Endothelial cell of umbilical vein (primary cell): ENCODE data around the gene POLR2B. TPM values are rescaled to one million over a fixed set of nuclear protein-coding genes. Genes with fewer than 3 reads are reported as not detected.

ENCODE experiments used
- BruUV-seq: library from RNA; stranded (reverse); fragments of 400-500 nt; replicated peaks from 2 replicates; lab custom pipeline; 2021; lab: Mats Ljungman, UMichigan
- CTCF ChIA-PET: fragments of 300-600, 350-600 bp; sonication (Branson Sonifier 250); formaldehyde crosslinking; loops from one replicate; lab custom pipeline; 2021; ENCODE audit warnings: antibody characterized with exemption, inconsistent platforms; lab: Charles Lee
- POLR2A ChIA-PET: fragments of 300-600, 350-600 bp; sonication (Branson Sonifier 250); formaldehyde crosslinking; loops from one replicate; lab custom pipeline; 2021; ENCODE audit warnings: antibody characterized with exemption, inconsistent platforms; lab: Charles Lee
- DNase-seq: peaks from one replicate; pipeline ENCODE4 v3.0.0-alpha.2; 2011; ENCODE audit warnings: low read depth, low spot score
- FAIRE-seq: peaks from 2 replicates; lab custom pipeline; 2011; peaks lifted over from hg19 to GRCh38; lab: Jason Lieb, UNC
- H2AFZ ChIP-seq: 2 replicates; pipeline ENCODE4 v1.6.0; 2012; ENCODE audit warnings: low read depth, low read length, control low read depth, inconsistent platforms
- H3K27ac ChIP-seq: 2 replicates; pipeline ENCODE4 v1.5.1; 2011; ENCODE audit warnings: low read depth, mild to moderate bottlenecking, control low read depth, low read length, moderate library complexity; ENCODE audit not compliant: insufficient read depth
- H3K27me3 ChIP-seq, 2 experiments: 2 replicates each; pipeline versions ENCODE4 v1.6.0 to v1.6.1; 2011; ENCODE audit warnings: low read length in 2 of 2, mixed read lengths in 1 of 2; ENCODE audit not compliant: control insufficient read depth in 2 of 2, insufficient read depth in 2 of 2
- H3K36me3 ChIP-seq, 2 experiments: 2 replicates in 1 of 2; 3 replicates in 1 of 2; pipeline ENCODE4 v1.5.1; 2011; ENCODE audit warnings: low read length in 2 of 2, mild to moderate bottlenecking in 1 of 2, moderate library complexity in 1 of 2; ENCODE audit not compliant: control insufficient read depth in 2 of 2, insufficient read depth in 2 of 2; ENCODE audit errors: extremely low read depth in 1 of 2
- H3K4me1 ChIP-seq: 3 replicates; pipeline ENCODE4 v1.5.1; 2011; ENCODE audit warnings: mild to moderate bottlenecking, low read length; ENCODE audit not compliant: control insufficient read depth, insufficient read depth; ENCODE audit errors: extremely low read depth
- H3K4me2 ChIP-seq: 2 replicates; pipeline ENCODE4 v1.6.1; 2011; ENCODE audit warnings: low read length, control low read depth, mixed read lengths; ENCODE audit not compliant: insufficient read depth
- H3K4me3 ChIP-seq, 3 experiments: fragments of 200-600 bp in 1 of 3; sonication (generic), shearing (Covaris generic) in 1 of 3; replicated peaks in 1 of 3; 2 replicates each; pipeline ENCODE4 v1.5.1; 2011 to 2016; ENCODE audit warnings: control low read depth in 3 of 3, low read length in 3 of 3, mild to moderate bottlenecking in 2 of 3, inconsistent platforms in 1 of 3, low read depth in 1 of 3, moderate library complexity in 1 of 3; ENCODE audit not compliant: insufficient read depth in 1 of 3
- H3K79me2 ChIP-seq: 2 replicates; pipeline ENCODE4 v1.6.0; 2012; ENCODE audit warnings: low read length, inconsistent platforms; ENCODE audit not compliant: control insufficient read depth, insufficient read depth
- H3K9ac ChIP-seq: replicated peaks from 2 replicates; pipeline ENCODE3; 2011; ENCODE audit warnings: low read length, control low read depth; ENCODE audit not compliant: insufficient read depth; ENCODE audit errors: extremely low read depth
- H3K9me1 ChIP-seq: replicated peaks from 3 replicates; pipeline ENCODE4 v1.6.0; 2011; ENCODE audit warnings: mild to moderate bottlenecking, low read length; ENCODE audit not compliant: control insufficient read depth, insufficient read depth; ENCODE audit errors: extremely low read depth
- H3K9me3 ChIP-seq: replicated peaks from 2 replicates; pipeline ENCODE4 v1.5.1; 2012; ENCODE audit warnings: low read length, inconsistent platforms; ENCODE audit not compliant: control insufficient read depth, insufficient read depth
- H4K20me1 ChIP-seq: replicated peaks from 2 replicates; pipeline ENCODE3; 2011; ENCODE audit warnings: mild to moderate bottlenecking, low read length; ENCODE audit not compliant: control insufficient read depth, insufficient read depth; ENCODE audit errors: extremely low read depth
- EZH2 ChIP-seq: IDR thresholded peaks from 2 replicates; pipeline ENCODE4 v1.6.1; 2012; ENCODE audit warnings: borderline replicate concordance, low read depth, mild to moderate bottlenecking, moderate library complexity, low read length, inconsistent platforms; ENCODE audit not compliant: severe bottlenecking
- FOS ChIP-seq: IDR thresholded peaks from 2 replicates; pipeline ENCODE4 v1.6.1; 2011; ENCODE audit warnings: mild to moderate bottlenecking, low read length, moderate library complexity, borderline replicate concordance; ENCODE audit not compliant: insufficient read depth
- GATA2 ChIP-seq: IDR thresholded peaks from 2 replicates; pipeline ENCODE4 v1.7.0; 2011; ENCODE audit warnings: low read depth, mild to moderate bottlenecking, moderate library complexity, mixed read lengths, low read length; ENCODE audit not compliant: insufficient read length, insufficient read depth
- JUN ChIP-seq: IDR thresholded peaks from 2 replicates; pipeline ENCODE4 v1.6.1; 2011; ENCODE audit warnings: borderline replicate concordance, low read depth; ENCODE audit not compliant: insufficient read length, insufficient read depth
- MAX ChIP-seq: IDR thresholded peaks from 2 replicates; pipeline ENCODE4 v1.6.1; 2011; ENCODE audit not compliant: insufficient read depth, insufficient read length
- MYC ChIP-seq: IDR thresholded peaks from one replicate; pipeline ENCODE4 v1.6.1; 2011; ENCODE audit warnings: mild to moderate bottlenecking, low read depth, low read length
- POLR2A ChIP-seq: IDR thresholded peaks from 2 replicates; pipeline ENCODE4 v1.6.1; 2012; ENCODE audit warnings: low read depth, mild to moderate bottlenecking, control low read depth, low read length
- POLR2AphosphoS5 ChIP-seq: IDR thresholded peaks from 2 replicates; pipeline ENCODE4 v1.6.1; 2012; ENCODE audit warnings: low read depth, mild to moderate bottlenecking, control low read depth, low read length, moderate library complexity; ENCODE audit not compliant: insufficient read depth
- dilution Hi-C: fragments of 300-500 bp; cut with MboI; formaldehyde crosslinking; loops from one replicate; pipeline ENCODE4 v1.15.0; 2019; ENCODE audit warnings: low sequenced_read_pairs; ENCODE audit not compliant: extremely low pct_ligation_motif_present
- intact Hi-C: fragments of 100-400 bp; cut with micrococcal nuclease; formaldehyde crosslinking; loops from one replicate; pipeline ENCODE4 v1.10.0; 2022
- polyA plus RNA-seq, 4 experiments: library from polyadenylated mRNA; depleted of rRNA in 3 of 4; stranded (reverse) in 3 of 4; unstranded in 1 of 4; fragments of >200 nt; gene quantifications; 2 replicates each; pipeline versions ENCODE4 v1.2.1 to v1.2.3, GENCODE V29; 2011 to 2012; ENCODE audit warnings: missing spikeins in 1 of 4
- total RNA-seq: library from RNA; stranded (reverse); gene quantifications from 2 replicates; pipeline ENCODE4 v1.2.3, GENCODE V29; 2021
- TF ChIP-seq, protein P1 (sequence below), 2 donors: IDR thresholded peaks; 1 replicate in 1 of 2; 2 replicates in 1 of 2; pipeline ENCODE4 v1.5.1; 2011; ENCODE audit warnings: low read length in 2 of 2, mild to moderate bottlenecking in 2 of 2, moderate library complexity in 2 of 2, control low read depth in 1 of 2, inconsistent platforms in 1 of 2, low read depth in 1 of 2; ENCODE audit not compliant: insufficient read depth in 1 of 2; ENCODE audit errors: extremely low read depth in 1 of 2

POLR2B gene
- total and polyA plus RNA-seq, 2 donors (not counting 3 experiments of a cell fraction or from before 2014, with no cell fraction given): 75.5 to 148 TPM

GRCh38 chr4:57041020-57041419, 62.3 kb downstream of the POLR2B start:
- intact Hi-C loops (no loop called here), dilution Hi-C loops (no loop called here)
- H4K20me1 ChIP-seq: no peaks in the 10 kb centered on the region
- H3K9me3 ChIP-seq: no peaks in the 10 kb centered on the region
- H2AFZ ChIP-seq: no peak overlapping the region
- DNase-seq (no peak), FAIRE-seq (no peak)
- H3K79me2 ChIP-seq: peaks cover 22% of the 10 kb centered on the region
- BruUV-seq: no TSS peak
- POLR2A ChIA-PET: no interaction called here
- CTCF ChIA-PET: interaction anchor here (1.0 to 3.7 kb wide), 3 partner anchors 10 to 122 kb away, joined by 3 to 16 read pairs (median 3); no protein-coding TSS in a partner anchor
- no peaks in the 10 kb centered on the region for H3K9me1 ChIP-seq
- H3K4me1 ChIP-seq: peaks cover 22% of the 10 kb centered on the region
- H3K9ac ChIP-seq: no peak overlapping the region
- TF ChIP-seq MYC: no peak
- TF ChIP-seq POLR2AphosphoS5: no peak
- no peak for TF ChIP-seq JUN
- no peak for TF ChIP-seq EZH2
- TF ChIP-seq POLR2A: no peak
- no peak for TF ChIP-seq GATA2
- TF ChIP-seq MAX: no peak
- TF ChIP-seq FOS: no peak
- TF ChIP-seq, protein P1, sequence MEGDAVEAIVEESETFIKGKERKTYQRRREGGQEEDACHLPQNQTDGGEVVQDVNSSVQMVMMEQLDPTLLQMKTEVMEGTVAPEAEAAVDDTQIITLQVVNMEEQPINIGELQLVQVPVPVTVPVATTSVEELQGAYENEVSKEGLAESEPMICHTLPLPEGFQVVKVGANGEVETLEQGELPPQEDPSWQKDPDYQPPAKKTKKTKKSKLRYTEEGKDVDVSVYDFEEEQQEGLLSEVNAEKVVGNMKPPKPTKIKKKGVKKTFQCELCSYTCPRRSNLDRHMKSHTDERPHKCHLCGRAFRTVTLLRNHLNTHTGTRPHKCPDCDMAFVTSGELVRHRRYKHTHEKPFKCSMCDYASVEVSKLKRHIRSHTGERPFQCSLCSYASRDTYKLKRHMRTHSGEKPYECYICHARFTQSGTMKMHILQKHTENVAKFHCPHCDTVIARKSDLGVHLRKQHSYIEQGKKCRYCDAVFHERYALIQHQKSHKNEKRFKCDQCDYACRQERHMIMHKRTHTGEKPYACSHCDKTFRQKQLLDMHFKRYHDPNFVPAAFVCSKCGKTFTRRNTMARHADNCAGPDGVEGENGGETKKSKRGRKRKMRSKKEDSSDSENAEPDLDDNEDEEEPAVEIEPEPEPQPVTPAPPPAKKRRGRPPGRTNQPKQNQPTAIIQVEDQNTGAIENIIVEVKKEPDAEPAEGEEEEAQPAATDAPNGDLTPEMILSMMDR (IDR thresholded peaks at IDR 0.05; ENCODE audit: extremely low read depth in 1 of 2, insufficient read depth in 1 of 2, low read depth in 1 of 2, low read length in 2 of 2): no peak
- peaks cover 3 to 32% of the 10 kb centered on the region in 2 experiments for H3K36me3 ChIP-seq
- H3K27me3 ChIP-seq: no peaks in the 10 kb centered on the region
- no peak overlapping the region for H3K4me3 ChIP-seq
- H3K4me2 ChIP-seq: no peak overlapping the region
- H3K27ac ChIP-seq: no peak overlapping the region
